GM23338 (cell line): ENCODE measurements around the gene CLOCK. TPM values are rescaled to one million over a fixed set of nuclear protein-coding genes. Genes with fewer than 3 reads are reported as not detected.

Experiments used
- ATAC-seq: fragments of 200-7000 bp; cut with Tn5 transposase; 3 replicates; pipeline ENCODE4 v1.9.1; 2020
- DNase-seq: peaks from one replicate; pipeline ENCODE4 v3.0.0-alpha.2; 2015; ENCODE audit warnings: low spot score
- H2AFZ ChIP-seq: fragments of 200-600 bp; sonication (generic); 2 replicates; pipeline ENCODE4 v1.8.0; 2016; ENCODE audit warnings: antibody characterized with exemption, mild to moderate bottlenecking, moderate library complexity
- H3F3A ChIP-seq: fragments of 200-600 bp; sonication (generic); replicated peaks from 2 replicates; pipeline ENCODE4 v1.8.0; 2017; ENCODE audit warnings: antibody characterized with exemption, mixed run types, low read depth
- H3K27ac ChIP-seq: fragments of 200-600 bp; sonication (generic); 2 replicates; pipeline ENCODE4 v1.6.1; 2016; ENCODE audit warnings: low read depth
- H3K27me3 ChIP-seq: fragments of 200-600 bp; sonication (generic); 2 replicates; pipeline ENCODE4 v1.8.0; 2016; ENCODE audit warnings: mild to moderate bottlenecking, mixed run types, moderate library complexity; ENCODE audit not compliant: insufficient read depth
- H3K36me3 ChIP-seq: fragments of 200-600 bp; sonication (generic); 2 replicates; pipeline ENCODE4 v1.8.0; 2016; ENCODE audit warnings: mild to moderate bottlenecking; ENCODE audit not compliant: insufficient read depth
- H3K4me1 ChIP-seq: fragments of 200-600 bp; sonication (generic); 2 replicates; pipeline ENCODE4 v1.8.0; 2016; ENCODE audit warnings: mild to moderate bottlenecking, moderate library complexity; ENCODE audit not compliant: insufficient read depth
- H3K4me2 ChIP-seq: fragments of 200-600 bp; sonication (generic); 2 replicates; pipeline ENCODE4 v1.7.1; 2017; ENCODE audit warnings: mixed run types
- H3K4me3 ChIP-seq: fragments of 200-600 bp; sonication (generic); 2 replicates; pipeline ENCODE4 v1.6.1; 2016; ENCODE audit warnings: mixed run types
- H3K79me2 ChIP-seq: fragments of 200-600 bp; sonication (generic); replicated peaks from 2 replicates; pipeline ENCODE4 v1.8.0; 2017; ENCODE audit warnings: mild to moderate bottlenecking; ENCODE audit not compliant: insufficient read depth
- H3K9me2 ChIP-seq: fragments of 200-600 bp; sonication (generic); 2 replicates; pipeline ENCODE4 v1.8.0; 2017; ENCODE audit not compliant: insufficient read depth
- H4K20me1 ChIP-seq: fragments of 200-600 bp; sonication (generic); replicated peaks from 2 replicates; pipeline ENCODE4 v1.8.0; 2017; ENCODE audit warnings: mild to moderate bottlenecking; ENCODE audit not compliant: insufficient read depth
- H3K27ac Mint-ChIP-seq: 2 replicates; pipeline ENCODE4 v1.8.0; 2020; ENCODE audit warnings: inconsistent platforms, mild to moderate bottlenecking, moderate library complexity, mixed read lengths
- H3K27me3 Mint-ChIP-seq: 3 replicates; pipeline ENCODE4 v1.8.0; 2022; ENCODE audit warnings: low read depth, mild to moderate bottlenecking, moderate library complexity, mixed read lengths, inconsistent platforms; ENCODE audit not compliant: insufficient read depth, poor library complexity
- H3K36me3 Mint-ChIP-seq: 3 replicates; pipeline ENCODE4 v1.8.0; 2021; ENCODE audit warnings: low read depth, mild to moderate bottlenecking, inconsistent platforms, moderate library complexity, mixed read lengths
- H3K4me1 Mint-ChIP-seq: 3 replicates; pipeline ENCODE4 v1.8.0; 2020; ENCODE audit warnings: mild to moderate bottlenecking, inconsistent platforms, mixed read lengths
- H3K4me3 Mint-ChIP-seq: 3 replicates; pipeline ENCODE4 v1.8.0; 2021; ENCODE audit warnings: moderate library complexity, mild to moderate bottlenecking, inconsistent platforms, mixed read lengths
- H3K9me3 Mint-ChIP-seq: 3 replicates; pipeline ENCODE4 v1.8.0; 2020; ENCODE audit warnings: moderate library complexity, mild to moderate bottlenecking, inconsistent platforms, mixed read lengths
- CREB1 ChIP-seq: fragments of 250-450 bp; sonication (Bioruptor Pico); IDR thresholded peaks from 2 replicates; pipeline ENCODE4 v1.5.0; 2020; ENCODE audit warnings: low read depth, mild to moderate bottlenecking, moderate library complexity
- EZH2 ChIP-seq: fragments of 200-600 bp; sonication (generic); IDR thresholded peaks from one replicate; pipeline ENCODE4 v1.8.0; 2017; ENCODE audit warnings: antibody characterized with exemption, mild to moderate bottlenecking, low read depth; ENCODE audit not compliant: unreplicated experiment
- EZH2phosphoT487 ChIP-seq: fragments of 200-600 bp; sonication (generic); IDR thresholded peaks from one replicate; pipeline ENCODE4 v1.8.1; 2018; ENCODE audit warnings: antibody characterized with exemption; ENCODE audit not compliant: unreplicated experiment
- JUNB ChIP-seq: IDR thresholded peaks from one replicate; pipeline ENCODE4 v1.6.1; 2016; ENCODE audit warnings: antibody characterized with exemption; ENCODE audit not compliant: unreplicated experiment
- NANOG ChIP-seq: IDR thresholded peaks from 2 replicates; pipeline ENCODE4 v1.6.1; 2016; ENCODE audit warnings: antibody characterized with exemption, borderline replicate concordance
- POLR2AphosphoS5 ChIP-seq: IDR thresholded peaks from 2 replicates; pipeline ENCODE4 v1.6.1; 2016; ENCODE audit warnings: antibody characterized with exemption, low read depth
- STAT1 ChIP-seq: IDR thresholded peaks from one replicate; pipeline ENCODE4 v1.6.1; 2016; ENCODE audit warnings: antibody characterized with exemption; ENCODE audit not compliant: unreplicated experiment
- ZNF114 ChIP-seq: fragments of 250-450 bp; sonication (Bioruptor Pico); IDR thresholded peaks from 2 replicates; pipeline ENCODE4 v1.5.0; 2020; ENCODE audit warnings: mild to moderate bottlenecking, moderate library complexity
- ZNF331 ChIP-seq: fragments of 250-450 bp; sonication (Bioruptor Pico); IDR thresholded peaks from 2 replicates; pipeline ENCODE4 v1.5.0; 2020; ENCODE audit warnings: low read depth, mild to moderate bottlenecking, moderate library complexity
- polyA plus RNA-seq: library from polyadenylated mRNA; unstranded; fragments of >200 nt; fragmentation: Nextera tagmentation; extraction: Ambion mirVana; gene quantifications from 2 replicates; pipeline ENCODE4 v1.2.1, GENCODE V29; 2016
- total RNA-seq: library from RNA; depleted of rRNA; stranded (reverse); fragments of >200 nt; shearing (Covaris generic); gene quantifications from 2 replicates; pipeline ENCODE4 v1.2.3, GENCODE V29; 2014
- TF ChIP-seq, protein P1 (sequence below): IDR thresholded peaks from 2 replicates; pipeline ENCODE4 v1.6.1; 2016; ENCODE audit warnings: antibody characterized with exemption
- TF ChIP-seq, protein P2 (sequence below): fragments of 250-450 bp; sonication (Bioruptor Pico); IDR thresholded peaks from 2 replicates; pipeline ENCODE4 v1.5.0; 2020; ENCODE audit warnings: mild to moderate bottlenecking, moderate library complexity
- TF ChIP-seq, protein P3 (sequence below): IDR thresholded peaks from one replicate; pipeline ENCODE4 v1.6.1; 2018; ENCODE audit warnings: antibody characterized with exemption; ENCODE audit not compliant: unreplicated experiment
- TF ChIP-seq, protein P4 (sequence below), 2 experiments: fragments of 200-600 bp in 1 of 2; sonication (generic) in 1 of 2; conservative IDR thresholded peaks; 2 replicates each; pipeline versions ENCODE4 v1.5.1 to v1.6.1; 2016 to 2017; ENCODE audit warnings: antibody characterized with exemption in 2 of 2, low read depth in 2 of 2, mild to moderate bottlenecking in 2 of 2, moderate library complexity in 1 of 2

CLOCK gene
- total and polyA plus RNA-seq, 2 experiments from 2014 or later, result 17.1 to 28.8 TPM

DNA sequence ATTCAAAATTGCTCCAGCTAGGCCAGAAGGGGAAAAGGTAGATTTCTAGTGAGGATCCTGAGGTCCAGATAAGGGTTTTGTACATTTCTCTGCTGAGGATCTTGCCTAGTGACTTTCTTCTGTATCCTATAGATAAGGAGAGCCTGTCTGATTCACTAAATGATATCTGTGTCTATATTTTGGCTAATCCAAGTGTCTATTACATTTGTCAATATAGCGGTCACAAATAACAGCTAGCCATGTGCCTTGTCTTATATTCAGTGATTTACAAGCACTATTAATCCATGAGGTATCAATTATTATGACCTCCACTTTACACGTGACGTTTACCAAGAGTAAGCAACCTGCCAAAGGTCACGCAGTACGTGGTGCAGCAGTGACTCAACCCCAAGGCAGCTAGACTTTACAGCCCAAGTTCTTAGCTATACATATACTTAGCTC, 109.3 kb downstream of the CLOCK start:
- H3K27ac Mint-ChIP-seq, result no peak overlapping the region
- TF ChIP-seq, protein P1, sequence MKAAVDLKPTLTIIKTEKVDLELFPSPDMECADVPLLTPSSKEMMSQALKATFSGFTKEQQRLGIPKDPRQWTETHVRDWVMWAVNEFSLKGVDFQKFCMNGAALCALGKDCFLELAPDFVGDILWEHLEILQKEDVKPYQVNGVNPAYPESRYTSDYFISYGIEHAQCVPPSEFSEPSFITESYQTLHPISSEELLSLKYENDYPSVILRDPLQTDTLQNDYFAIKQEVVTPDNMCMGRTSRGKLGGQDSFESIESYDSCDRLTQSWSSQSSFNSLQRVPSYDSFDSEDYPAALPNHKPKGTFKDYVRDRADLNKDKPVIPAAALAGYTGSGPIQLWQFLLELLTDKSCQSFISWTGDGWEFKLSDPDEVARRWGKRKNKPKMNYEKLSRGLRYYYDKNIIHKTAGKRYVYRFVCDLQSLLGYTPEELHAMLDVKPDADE, result no peak
- no peak for TF ChIP-seq EZH2
- no peak for TF ChIP-seq NANOG
- TF ChIP-seq ZNF331 (CRISPR knock-in tag), result no peak
- TF ChIP-seq, protein P2, sequence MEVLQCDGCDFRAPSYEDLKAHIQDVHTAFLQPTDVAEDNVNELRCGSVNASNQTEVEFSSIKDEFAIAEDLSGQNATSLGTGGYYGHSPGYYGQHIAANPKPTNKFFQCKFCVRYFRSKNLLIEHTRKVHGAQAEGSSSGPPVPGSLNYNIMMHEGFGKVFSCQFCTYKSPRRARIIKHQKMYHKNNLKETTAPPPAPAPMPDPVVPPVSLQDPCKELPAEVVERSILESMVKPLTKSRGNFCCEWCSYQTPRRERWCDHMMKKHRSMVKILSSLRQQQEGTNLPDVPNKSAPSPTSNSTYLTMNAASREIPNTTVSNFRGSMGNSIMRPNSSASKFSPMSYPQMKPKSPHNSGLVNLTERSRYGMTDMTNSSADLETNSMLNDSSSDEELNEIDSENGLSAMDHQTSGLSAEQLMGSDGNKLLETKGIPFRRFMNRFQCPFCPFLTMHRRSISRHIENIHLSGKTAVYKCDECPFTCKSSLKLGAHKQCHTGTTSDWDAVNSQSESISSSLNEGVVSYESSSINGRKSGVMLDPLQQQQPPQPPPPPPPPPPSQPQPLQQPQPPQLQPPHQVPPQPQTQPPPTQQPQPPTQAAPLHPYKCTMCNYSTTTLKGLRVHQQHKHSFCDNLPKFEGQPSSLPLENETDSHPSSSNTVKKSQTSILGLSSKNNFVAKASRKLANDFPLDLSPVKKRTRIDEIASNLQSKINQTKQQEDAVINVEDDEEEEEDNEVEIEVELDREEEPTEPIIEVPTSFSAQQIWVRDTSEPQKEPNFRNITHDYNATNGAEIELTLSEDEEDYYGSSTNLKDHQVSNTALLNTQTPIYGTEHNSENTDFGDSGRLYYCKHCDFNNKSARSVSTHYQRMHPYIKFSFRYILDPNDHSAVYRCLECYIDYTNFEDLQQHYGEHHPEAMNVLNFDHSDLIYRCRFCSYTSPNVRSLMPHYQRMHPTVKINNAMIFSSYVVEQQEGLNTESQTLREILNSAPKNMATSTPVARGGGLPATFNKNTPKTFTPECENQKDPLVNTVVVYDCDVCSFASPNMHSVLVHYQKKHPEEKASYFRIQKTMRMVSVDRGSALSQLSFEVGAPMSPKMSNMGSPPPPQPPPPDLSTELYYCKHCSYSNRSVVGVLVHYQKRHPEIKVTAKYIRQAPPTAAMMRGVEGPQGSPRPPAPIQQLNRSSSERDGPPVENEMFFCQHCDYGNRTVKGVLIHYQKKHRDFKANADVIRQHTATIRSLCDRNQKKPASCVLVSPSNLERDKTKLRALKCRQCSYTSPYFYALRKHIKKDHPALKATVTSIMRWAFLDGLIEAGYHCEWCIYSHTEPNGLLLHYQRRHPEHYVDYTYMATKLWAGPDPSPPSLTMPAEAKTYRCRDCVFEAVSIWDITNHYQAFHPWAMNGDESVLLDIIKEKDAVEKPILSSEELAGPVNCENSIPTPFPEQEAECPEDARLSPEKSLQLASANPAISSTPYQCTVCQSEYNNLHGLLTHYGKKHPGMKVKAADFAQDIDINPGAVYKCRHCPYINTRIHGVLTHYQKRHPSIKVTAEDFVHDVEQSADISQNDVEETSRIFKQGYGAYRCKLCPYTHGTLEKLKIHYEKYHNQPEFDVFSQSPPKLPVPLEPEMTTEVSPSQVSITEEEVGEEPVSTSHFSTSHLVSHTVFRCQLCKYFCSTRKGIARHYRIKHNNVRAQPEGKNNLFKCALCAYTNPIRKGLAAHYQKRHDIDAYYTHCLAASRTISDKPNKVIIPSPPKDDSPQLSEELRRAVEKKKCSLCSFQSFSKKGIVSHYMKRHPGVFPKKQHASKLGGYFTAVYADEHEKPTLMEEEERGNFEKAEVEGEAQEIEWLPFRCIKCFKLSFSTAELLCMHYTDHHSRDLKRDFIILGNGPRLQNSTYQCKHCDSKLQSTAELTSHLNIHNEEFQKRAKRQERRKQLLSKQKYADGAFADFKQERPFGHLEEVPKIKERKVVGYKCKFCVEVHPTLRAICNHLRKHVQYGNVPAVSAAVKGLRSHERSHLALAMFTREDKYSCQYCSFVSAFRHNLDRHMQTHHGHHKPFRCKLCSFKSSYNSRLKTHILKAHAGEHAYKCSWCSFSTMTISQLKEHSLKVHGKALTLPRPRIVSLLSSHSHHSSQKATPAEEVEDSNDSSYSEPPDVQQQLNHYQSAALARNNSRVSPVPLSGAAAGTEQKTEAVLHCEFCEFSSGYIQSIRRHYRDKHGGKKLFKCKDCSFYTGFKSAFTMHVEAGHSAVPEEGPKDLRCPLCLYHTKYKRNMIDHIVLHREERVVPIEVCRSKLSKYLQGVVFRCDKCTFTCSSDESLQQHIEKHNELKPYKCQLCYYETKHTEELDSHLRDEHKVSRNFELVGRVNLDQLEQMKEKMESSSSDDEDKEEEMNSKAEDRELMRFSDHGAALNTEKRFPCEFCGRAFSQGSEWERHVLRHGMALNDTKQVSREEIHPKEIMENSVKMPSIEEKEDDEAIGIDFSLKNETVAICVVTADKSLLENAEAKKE (CRISPR knock-in tag), result no peak
- TF ChIP-seq ZNF114 (CRISPR knock-in tag), result no peak
- TF ChIP-seq JUNB, result no peak
- no peak for TF ChIP-seq STAT1
- no peak for TF ChIP-seq POLR2AphosphoS5
- TF ChIP-seq, protein P3, sequence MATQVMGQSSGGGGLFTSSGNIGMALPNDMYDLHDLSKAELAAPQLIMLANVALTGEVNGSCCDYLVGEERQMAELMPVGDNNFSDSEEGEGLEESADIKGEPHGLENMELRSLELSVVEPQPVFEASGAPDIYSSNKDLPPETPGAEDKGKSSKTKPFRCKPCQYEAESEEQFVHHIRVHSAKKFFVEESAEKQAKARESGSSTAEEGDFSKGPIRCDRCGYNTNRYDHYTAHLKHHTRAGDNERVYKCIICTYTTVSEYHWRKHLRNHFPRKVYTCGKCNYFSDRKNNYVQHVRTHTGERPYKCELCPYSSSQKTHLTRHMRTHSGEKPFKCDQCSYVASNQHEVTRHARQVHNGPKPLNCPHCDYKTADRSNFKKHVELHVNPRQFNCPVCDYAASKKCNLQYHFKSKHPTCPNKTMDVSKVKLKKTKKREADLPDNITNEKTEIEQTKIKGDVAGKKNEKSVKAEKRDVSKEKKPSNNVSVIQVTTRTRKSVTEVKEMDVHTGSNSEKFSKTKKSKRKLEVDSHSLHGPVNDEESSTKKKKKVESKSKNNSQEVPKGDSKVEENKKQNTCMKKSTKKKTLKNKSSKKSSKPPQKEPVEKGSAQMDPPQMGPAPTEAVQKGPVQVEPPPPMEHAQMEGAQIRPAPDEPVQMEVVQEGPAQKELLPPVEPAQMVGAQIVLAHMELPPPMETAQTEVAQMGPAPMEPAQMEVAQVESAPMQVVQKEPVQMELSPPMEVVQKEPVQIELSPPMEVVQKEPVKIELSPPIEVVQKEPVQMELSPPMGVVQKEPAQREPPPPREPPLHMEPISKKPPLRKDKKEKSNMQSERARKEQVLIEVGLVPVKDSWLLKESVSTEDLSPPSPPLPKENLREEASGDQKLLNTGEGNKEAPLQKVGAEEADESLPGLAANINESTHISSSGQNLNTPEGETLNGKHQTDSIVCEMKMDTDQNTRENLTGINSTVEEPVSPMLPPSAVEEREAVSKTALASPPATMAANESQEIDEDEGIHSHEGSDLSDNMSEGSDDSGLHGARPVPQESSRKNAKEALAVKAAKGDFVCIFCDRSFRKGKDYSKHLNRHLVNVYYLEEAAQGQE, result no peak
- TF ChIP-seq EZH2phosphoT487, result no peak
- TF ChIP-seq, protein P4, sequence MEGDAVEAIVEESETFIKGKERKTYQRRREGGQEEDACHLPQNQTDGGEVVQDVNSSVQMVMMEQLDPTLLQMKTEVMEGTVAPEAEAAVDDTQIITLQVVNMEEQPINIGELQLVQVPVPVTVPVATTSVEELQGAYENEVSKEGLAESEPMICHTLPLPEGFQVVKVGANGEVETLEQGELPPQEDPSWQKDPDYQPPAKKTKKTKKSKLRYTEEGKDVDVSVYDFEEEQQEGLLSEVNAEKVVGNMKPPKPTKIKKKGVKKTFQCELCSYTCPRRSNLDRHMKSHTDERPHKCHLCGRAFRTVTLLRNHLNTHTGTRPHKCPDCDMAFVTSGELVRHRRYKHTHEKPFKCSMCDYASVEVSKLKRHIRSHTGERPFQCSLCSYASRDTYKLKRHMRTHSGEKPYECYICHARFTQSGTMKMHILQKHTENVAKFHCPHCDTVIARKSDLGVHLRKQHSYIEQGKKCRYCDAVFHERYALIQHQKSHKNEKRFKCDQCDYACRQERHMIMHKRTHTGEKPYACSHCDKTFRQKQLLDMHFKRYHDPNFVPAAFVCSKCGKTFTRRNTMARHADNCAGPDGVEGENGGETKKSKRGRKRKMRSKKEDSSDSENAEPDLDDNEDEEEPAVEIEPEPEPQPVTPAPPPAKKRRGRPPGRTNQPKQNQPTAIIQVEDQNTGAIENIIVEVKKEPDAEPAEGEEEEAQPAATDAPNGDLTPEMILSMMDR (conservative IDR thresholded peaks at IDR 0.05; ENCODE audit: low read depth in 2 of 2), result no peak
- TF ChIP-seq CREB1 (CRISPR knock-in tag), result no peak
- Histone ChIP-seq H4K20me1 (no peaks in the 10 kb centered on the region), H3K27me3 (no peaks in the 10 kb centered on the region), H3K27ac (no peak overlapping the region), H3K4me1 (peaks cover 16% of the 10 kb centered on the region), H3K4me2 (no peak overlapping the region), H3K9me2 (no peaks in the 10 kb centered on the region), H3K79me2 (no peaks in the 10 kb centered on the region), H3K36me3 (peaks cover 17% of the 10 kb centered on the region), H3K4me3 (no peak overlapping the region), H3F3A (no peaks in the 10 kb centered on the region), H2AFZ (no peak overlapping the region)
- peaks cover 26% of the 10 kb centered on the region for H3K4me1 Mint-ChIP-seq
- H3K27me3 Mint-ChIP-seq, result no peaks in the 10 kb centered on the region
- no peak for DNase-seq
- peaks cover 35% of the 10 kb centered on the region for H3K36me3 Mint-ChIP-seq
- no peaks in the 10 kb centered on the region for H3K9me3 Mint-ChIP-seq
- ATAC-seq, result no peak
- no peak overlapping the region for H3K4me3 Mint-ChIP-seq
